Activated CD4-positive, alpha-beta T cell treated with anti-CD3 and anti-CD28 coated beads, Interleukin-10, Interleukin-2, amounts not matched to agents 100 ng/mL and 50 ng/mL, durations not matched to agents 16 hours and 8 hours (primary cell): ENCODE data around the gene CDCA8.

Experiments used
- DNase-seq: peaks from one replicate; pipeline ENCODE4 v3.0.0-alpha.2; 2020

The CDCA8 gene

GRCh38 chr1:37741130-37741529 is 48.8 kb downstream of the CDCA8 start:
- no peak for DNase-seq

- no peak for DNase-seq
These were observed 49.3 kb downstream of the CDCA8 start for GRCh38 chr1:37741662-37742061.

- no peak for DNase-seq
These were observed 54.5 kb downstream of the CDCA8 start for GRCh38 chr1:37746806-37747205.

GRCh38 chr1:37748565-37748964 is 56.2 kb downstream of the CDCA8 start:
- no peak for DNase-seq

GRCh38 chr1:37752213-37752582 is 59.9 kb downstream of the CDCA8 start:
- no peak for DNase-seq

GRCh38 chr1:37752583-37753471 is 60.5 kb downstream of the CDCA8 start:
- DNase-seq = peak; percentile 59

- DNase-seq = no peak
These were observed 61.4 kb downstream of the CDCA8 start for GRCh38 chr1:37753473-37754321.

GRCh38 chr1:37755290-37755689 is 63.0 kb downstream of the CDCA8 start:
- peak; percentile 83 for DNase-seq

- DNase-seq = no peak
These were observed 63.7 kb downstream of the CDCA8 start for GRCh38 chr1:37755951-37756560.
